Activated CD4-positive, alpha-beta T cell treated with anti-CD3 and anti-CD28 coated beads, Interleukin-2, amount 10 ng/mL, durations not matched to agents 7 days and 5 days (primary cell): Measurements from ENCODE around the gene MTCH2. TPM values are rescaled to one million over a fixed set of nuclear protein-coding genes. Genes with fewer than 3 reads are reported as not detected.

Experiments used
- CTCF ChIA-PET: fragments of 350-600 bp; sonication (Branson Sonifier 250); formaldehyde crosslinking; loops from one replicate; lab custom pipeline; 2021; ENCODE audit warnings: antibody characterized with exemption; lab: Charles Lee
- POLR2A ChIA-PET: fragments of 350-600 bp; sonication (Branson Sonifier 250); formaldehyde crosslinking; loops from one replicate; lab custom pipeline; 2021; ENCODE audit warnings: antibody characterized with exemption; lab: Charles Lee
- DNase-seq: peaks from one replicate; pipeline ENCODE4 v3.0.0-alpha.2; 2020
- H3K27ac Mint-ChIP-seq: one replicate; pipeline ENCODE4 v1.8.0; 2021; ENCODE audit warnings: mild to moderate bottlenecking, moderate library complexity, mixed read lengths
- H3K27me3 Mint-ChIP-seq: one replicate; pipeline ENCODE4 v1.8.0; 2021; ENCODE audit warnings: mixed read lengths
- H3K36me3 Mint-ChIP-seq: one replicate; pipeline ENCODE4 v1.8.0; 2021; ENCODE audit warnings: low read depth, mixed read lengths
- H3K4me1 Mint-ChIP-seq: one replicate; pipeline ENCODE4 v1.8.0; 2021; ENCODE audit warnings: mixed read lengths
- H3K4me3 Mint-ChIP-seq: one replicate; pipeline ENCODE4 v1.8.0; 2021; ENCODE audit warnings: mild to moderate bottlenecking, moderate library complexity, mixed read lengths
- H3K9me3 Mint-ChIP-seq: one replicate; pipeline ENCODE4 v1.8.0; 2021; ENCODE audit warnings: mixed read lengths
- total RNA-seq, 2 experiments: library from RNA; stranded (reverse); gene quantifications; one replicate each; pipeline ENCODE4 v1.2.3, GENCODE V29; 2021

The MTCH2 gene
- total RNA-seq, 2 experiments from 2014 or later, result 76.6 to 89.4 TPM

DNA sequence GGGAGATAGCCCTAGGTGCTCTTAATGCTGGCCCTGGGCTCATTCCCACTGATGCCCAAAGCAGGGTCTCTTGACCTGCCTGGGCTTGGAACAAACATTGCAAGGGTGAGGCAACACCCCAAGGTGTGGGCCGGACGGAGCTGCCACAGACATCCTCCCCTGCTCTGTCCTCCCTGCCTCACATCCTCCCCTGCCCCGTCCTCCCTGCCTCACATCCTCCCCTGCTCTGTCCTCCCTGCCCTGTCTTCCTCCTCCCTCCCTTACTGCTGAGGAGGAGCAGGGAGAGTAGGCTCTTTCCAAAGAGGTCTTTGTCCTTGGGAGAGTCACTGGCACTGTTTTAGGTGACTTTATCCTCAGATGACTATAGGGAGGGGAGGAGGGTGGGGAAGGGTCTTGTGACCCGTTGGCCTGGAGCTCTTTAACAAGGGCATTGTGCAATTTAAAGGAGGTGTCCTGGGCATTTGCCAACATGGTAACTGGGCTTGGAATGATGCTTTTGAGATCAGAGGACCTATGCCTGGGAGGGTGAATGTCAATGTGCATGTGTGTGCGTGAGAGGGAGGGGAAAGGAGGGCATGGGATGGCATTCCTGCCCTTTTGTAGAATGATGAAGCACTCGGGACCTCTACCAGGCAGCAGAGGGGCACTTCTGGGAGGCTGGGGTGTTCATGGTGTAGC, 55.2 kb downstream of the MTCH2 start:
- no peaks in the 10 kb centered on the region for H3K9me3 Mint-ChIP-seq
- no peak overlapping the region for H3K27ac Mint-ChIP-seq
- peaks cover 16% of the 10 kb centered on the region for H3K36me3 Mint-ChIP-seq
- H3K27me3 Mint-ChIP-seq, result peaks cover under 1% of the 10 kb centered on the region
- ChIA-PET CTCF (interaction anchor here (0.5 to 1.0 kb wide), 2 partner anchors 9 to 21 kb away, joined by 3 read pairs; partner anchors contain the start of genes KBTBD4 and NDUFS3), POLR2A (no interaction called here)
- DNase-seq, result no peak
- peaks cover 5% of the 10 kb centered on the region for H3K4me1 Mint-ChIP-seq
- no peak overlapping the region for H3K4me3 Mint-ChIP-seq

DNA sequence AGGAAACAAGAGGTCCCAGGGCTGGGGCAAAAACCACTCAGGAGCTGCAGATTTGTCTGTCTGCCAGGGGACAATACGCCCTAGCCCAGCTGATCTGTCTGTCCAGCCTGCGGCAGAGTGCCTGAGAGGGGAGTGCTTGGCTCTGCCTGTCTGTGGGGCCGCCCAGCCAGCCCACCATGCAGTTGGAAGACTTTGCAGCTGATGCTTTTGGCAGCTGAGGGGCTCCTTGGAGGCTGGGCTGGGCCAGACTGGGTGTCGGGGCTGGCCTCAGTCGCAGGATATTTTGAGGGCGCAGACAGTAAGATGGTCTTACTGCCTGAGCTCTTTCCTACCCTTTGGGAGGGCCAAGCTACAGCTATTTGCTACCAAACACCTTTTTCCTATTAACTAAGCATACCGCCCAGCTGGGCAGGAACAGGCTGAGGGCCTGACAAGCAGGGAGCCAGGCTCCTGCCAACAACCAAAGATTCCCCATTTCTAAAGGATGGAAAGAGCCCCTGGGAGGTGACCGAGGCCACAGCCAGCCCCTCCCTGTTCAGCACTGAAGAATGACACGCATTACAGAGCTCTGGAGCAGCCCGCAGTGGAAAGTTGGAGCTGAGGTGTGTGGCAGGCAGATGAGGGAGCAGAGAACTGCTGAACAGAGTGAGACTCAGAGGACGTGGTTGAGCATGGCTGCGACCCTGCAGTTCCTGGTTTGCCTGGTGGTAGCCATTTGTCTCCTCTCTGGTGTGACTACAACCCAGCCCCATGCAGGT, 56.1 kb downstream of the MTCH2 start, which contains the start of gene FAM180B:
Gene FAM180B, plus strand, starts transcription at position 581 of the 758 bp plus-strand sequence. Its CDS starts 91 bp downstream, at position 672.
- peaks cover 24% of the 10 kb centered on the region for H3K36me3 Mint-ChIP-seq
- no peaks in the 10 kb centered on the region for H3K9me3 Mint-ChIP-seq
- ChIA-PET POLR2A (no interaction called here), CTCF (interaction anchor here (0.5 kb wide), 1 partner anchor 22 kb away, joined by 3 read pairs; no protein-coding TSS in a partner anchor)
- peaks cover 2% of the 10 kb centered on the region for H3K4me1 Mint-ChIP-seq
- no peak within 1 kb of the TSS for H3K27ac Mint-ChIP-seq
- no peak within 1 kb of the TSS for H3K4me3 Mint-ChIP-seq
- no peaks in the 10 kb centered on the region for H3K27me3 Mint-ChIP-seq
- no peak for DNase-seq

DNA sequence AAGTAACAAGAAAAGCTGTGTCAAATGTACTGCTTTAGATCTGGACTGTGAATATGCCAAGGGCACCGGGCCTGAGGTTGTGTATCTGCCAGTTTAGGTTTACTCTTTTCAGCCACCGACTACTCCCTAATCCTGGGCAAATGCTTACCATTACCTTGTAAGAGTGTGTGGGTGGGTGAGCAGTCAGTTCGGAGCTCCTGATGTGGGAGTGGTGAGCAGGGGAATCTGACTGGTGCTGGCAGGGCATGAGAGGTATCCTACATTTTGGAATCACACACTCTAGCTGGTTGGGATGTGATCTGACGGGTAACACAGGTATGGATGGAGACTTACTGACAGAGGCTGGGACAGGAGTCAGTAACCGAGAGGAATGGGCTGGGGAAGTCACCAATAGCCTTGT, 58.5 kb downstream of the MTCH2 start:
- CTCF ChIA-PET, result interaction anchor here (0.5 to 0.7 kb wide), 3 partner anchors 46 to 98 kb away, joined by 3 to 4 read pairs (median 3); no protein-coding TSS in a partner anchor
- Mint-ChIP-seq H3K36me3 (peaks cover 29% of the 10 kb centered on the region), H3K27ac (no peak overlapping the region), H3K4me3 (no peak overlapping the region), H3K9me3 (no peaks in the 10 kb centered on the region), H3K27me3 (no peaks in the 10 kb centered on the region), H3K4me1 (peaks cover 18% of the 10 kb centered on the region)
- POLR2A ChIA-PET, result no interaction called here
- DNase-seq, result no peak

DNA sequence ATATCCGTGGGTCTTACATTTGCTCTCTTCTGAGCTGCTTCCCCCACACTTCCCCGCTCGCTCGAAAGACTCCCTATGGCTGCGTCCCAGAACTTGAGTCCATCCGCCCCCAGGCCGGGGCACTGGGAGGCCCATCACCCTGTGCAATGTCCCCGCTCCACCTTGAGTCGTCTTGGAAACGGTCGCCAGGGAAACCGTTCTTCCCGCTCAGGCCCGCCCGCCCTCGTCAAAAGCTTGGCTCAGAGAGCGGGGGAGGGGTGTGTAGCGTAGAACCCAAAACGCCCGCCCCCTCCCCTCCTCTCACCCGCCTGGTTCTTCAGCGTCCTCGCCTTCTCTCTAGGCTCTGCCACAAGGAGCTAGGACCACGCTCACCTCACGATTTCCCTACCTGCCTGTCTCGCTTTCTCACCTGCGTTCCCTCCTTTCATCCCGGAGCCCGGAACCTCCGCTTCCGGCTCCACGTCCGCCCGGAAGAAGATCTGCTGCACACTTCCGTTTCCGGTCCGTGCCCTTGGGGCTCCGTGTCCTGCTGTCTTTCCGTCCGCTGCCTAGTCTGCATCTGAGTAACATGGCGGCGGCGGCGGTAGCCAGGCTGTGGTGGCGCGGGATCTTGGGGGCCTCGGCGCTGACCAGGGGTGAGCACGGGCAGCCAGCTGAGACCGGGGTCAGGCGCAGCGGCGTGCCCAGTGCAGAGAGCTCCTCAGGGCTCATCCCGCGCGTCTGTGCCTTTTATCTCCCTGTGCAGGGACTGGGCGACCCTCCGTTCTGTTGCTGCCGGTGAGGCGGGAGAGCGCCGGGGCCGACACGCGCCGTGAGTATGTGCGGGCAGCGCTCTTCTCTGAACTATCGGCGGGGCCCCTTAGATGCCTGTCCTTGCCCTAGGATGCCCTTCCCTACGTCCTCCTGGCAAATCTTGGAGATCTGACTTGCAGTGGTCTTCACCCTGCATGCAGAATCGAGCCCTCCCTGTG, 63.5 kb downstream of the MTCH2 start, which contains the start of the genes KBTBD4 and NDUFS3:
Gene KBTBD4, minus strand, starts transcription at position 447 of the 971 bp plus-strand sequence. Its CDS starts 19 bp downstream, at position 428.
Gene NDUFS3, plus strand, starts transcription at position 551 of the 971 bp plus-strand sequence. Its CDS starts 18 bp downstream, at position 569.
- Mint-ChIP-seq H3K9me3 (no peaks in the 10 kb centered on the region), H3K27me3 (no peaks in the 10 kb centered on the region), H3K27ac (peak within 1 kb of the TSS; percentile 99), H3K4me3 (peak within 1 kb of the TSS; percentile 94), H3K4me1 (peaks cover 37% of the 10 kb centered on the region), H3K36me3 (peaks cover 50% of the 10 kb centered on the region)
- DNase-seq, result peak; percentile 90
- ChIA-PET CTCF (interaction anchor here (0.9 to 3.8 kb wide), 5 partner anchors 8 to 137 kb away, joined by 3 to 18 read pairs (median 4); partner anchors contain the start of genes AGBL2 and CELF1), POLR2A (interaction anchor here (0.9 kb wide), 1 partner anchor 12 kb away, joined by 3 read pairs; no protein-coding TSS in a partner anchor)

DNA sequence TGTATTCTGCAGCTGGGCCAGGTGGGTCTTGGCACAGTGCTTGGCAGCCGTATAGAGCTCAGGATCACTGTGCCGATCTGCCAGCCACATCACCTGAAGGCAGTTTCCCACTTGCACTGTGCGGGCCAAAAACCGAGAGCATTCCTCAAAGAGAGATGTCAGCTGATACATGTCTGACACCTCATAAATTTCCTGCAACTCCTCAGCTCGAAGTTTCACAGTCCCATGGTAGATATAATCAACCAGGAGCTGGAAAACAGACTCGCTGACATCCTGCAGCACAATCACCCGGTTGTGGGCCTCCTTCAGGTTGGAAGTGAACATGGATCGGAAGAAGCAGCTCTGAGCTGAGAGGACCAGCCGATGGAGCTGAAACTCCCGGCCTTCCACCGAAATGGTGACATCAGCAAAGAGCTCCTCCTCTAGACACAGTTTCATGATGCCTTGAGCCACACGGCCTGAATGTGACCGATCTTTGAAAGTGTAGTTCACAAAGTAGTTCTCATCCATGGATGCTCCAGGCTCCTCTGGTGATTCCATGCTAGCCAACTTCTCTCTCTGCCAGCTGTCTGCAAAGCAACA, 64.8 kb downstream of the MTCH2 start:
- H3K36me3 Mint-ChIP-seq, result peaks cover 54% of the 10 kb centered on the region

DNA sequence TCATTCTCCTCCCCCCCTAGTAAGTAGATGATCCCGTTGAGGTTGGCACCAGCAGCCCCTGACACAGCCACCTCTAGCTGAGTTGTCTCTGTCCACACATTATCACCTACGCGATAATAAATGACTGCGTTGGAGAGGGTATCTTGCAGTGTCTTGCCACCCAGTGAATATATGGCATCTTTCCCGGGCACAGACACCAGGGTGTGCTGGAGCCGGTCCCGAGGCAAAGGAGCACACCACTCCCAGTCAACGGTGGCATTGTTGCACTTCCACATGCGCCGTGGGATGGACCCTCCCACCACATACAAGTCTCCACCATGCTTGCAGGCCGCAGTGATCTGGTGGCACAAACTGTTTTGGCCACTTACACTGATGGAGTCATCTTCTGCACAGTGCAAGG, 69.0 kb downstream of the MTCH2 start:
- H3K36me3 Mint-ChIP-seq, result peaks cover 57% of the 10 kb centered on the region
- no peaks in the 10 kb centered on the region for H3K27me3 Mint-ChIP-seq

More for the DNA sequence above, 64.8 kb downstream of the MTCH2 start:
- CTCF ChIA-PET, result interaction anchor here (0.5 to 3.8 kb wide), 4 partner anchors 9 to 41 kb away, joined by 3 to 18 read pairs (median 6); partner anchors contain the start of genes CELF1 and PTPMT1
- H3K27ac Mint-ChIP-seq, result peak overlapping the region; percentile 99
- peaks cover 38% of the 10 kb centered on the region for H3K4me1 Mint-ChIP-seq
- H3K4me3 Mint-ChIP-seq, result peak overlapping the region; percentile 94
- DNase-seq, result no peak
- no peaks in the 10 kb centered on the region for H3K9me3 Mint-ChIP-seq
- no peaks in the 10 kb centered on the region for H3K27me3 Mint-ChIP-seq
- POLR2A ChIA-PET, result interaction anchor here (0.6 to 1.1 kb wide), 3 partner anchors 11 to 43 kb away, joined by 3 read pairs; no protein-coding TSS in a partner anchor

DNA sequence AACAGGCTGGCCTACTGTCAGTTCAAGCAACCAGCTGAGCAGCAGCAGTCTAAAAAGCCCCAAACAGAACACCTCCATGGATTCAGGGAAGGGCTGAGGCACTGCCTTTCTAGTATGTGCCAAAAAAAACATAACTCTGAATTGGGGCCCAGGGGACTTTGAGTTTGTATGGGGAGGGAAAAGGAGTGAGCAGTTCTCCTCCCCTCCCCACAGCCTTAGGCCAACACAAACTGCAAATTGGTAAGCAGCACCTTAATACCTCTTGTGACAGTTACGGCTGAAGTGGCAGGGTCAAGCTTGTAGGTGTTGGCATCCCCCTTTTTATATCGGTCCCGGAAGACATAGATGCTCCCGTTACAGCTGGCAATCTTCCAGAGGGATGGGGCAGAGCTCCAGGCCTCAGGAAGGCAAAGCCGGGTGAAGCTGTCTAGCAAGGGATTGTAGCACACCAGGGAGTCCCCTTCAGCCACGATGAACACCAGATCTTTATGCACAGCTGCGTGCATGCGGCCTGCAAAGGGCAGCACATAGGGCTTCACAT, 69.6 kb downstream of the MTCH2 start:
- CTCF ChIA-PET, result interaction anchor here (0.5 to 1.4 kb wide), 2 partner anchors 16 to 293 kb away, joined by 3 to 6 read pairs; no protein-coding TSS in a partner anchor
- Mint-ChIP-seq H3K27me3 (no peaks in the 10 kb centered on the region), H3K27ac (no peak overlapping the region), H3K9me3 (no peaks in the 10 kb centered on the region), H3K4me3 (no peak overlapping the region), H3K36me3 (peaks cover 56% of the 10 kb centered on the region), H3K4me1 (peaks cover 18% of the 10 kb centered on the region)
- POLR2A ChIA-PET, result interaction anchor here (0.6 kb wide), 1 partner anchor 1002 kb away, joined by 3 read pairs; no protein-coding TSS in a partner anchor
- no peak for DNase-seq

More for the DNA sequence above, 69.0 kb downstream of the MTCH2 start:
- no peak overlapping the region for H3K27ac Mint-ChIP-seq
- DNase-seq, result no peak
- H3K4me1 Mint-ChIP-seq, result peaks cover 22% of the 10 kb centered on the region
- H3K4me3 Mint-ChIP-seq, result no peak overlapping the region
- POLR2A ChIA-PET, result no interaction called here
- H3K9me3 Mint-ChIP-seq, result no peaks in the 10 kb centered on the region
- CTCF ChIA-PET, result interaction anchor here (1.4 kb wide), 1 partner anchor 17 kb away, joined by 3 read pairs; no protein-coding TSS in a partner anchor

DNA sequence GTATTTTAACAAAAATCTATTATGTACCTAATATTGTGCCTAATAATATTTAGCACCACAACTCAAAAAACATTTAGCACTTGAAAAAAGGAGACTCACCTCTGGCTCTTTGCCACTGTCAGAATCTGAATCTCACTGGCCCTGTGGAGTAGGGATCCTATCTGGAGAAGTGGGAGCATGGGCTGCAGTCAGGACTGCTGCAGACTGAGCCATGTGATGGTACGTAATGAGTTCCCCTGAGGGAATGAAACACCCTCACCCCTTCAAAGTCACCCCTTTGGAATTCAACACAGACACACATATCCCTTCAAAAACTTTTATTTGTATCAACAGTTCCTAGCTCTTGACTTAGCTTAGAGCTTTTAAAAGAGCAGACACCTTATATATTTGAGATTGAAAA, 70.5 kb downstream of the MTCH2 start:
- CTCF ChIA-PET, result interaction anchor here (1.3 to 1.4 kb wide), 2 partner anchors 15 to 17 kb away, joined by 3 read pairs; no protein-coding TSS in a partner anchor
- POLR2A ChIA-PET, result no interaction called here

DNA sequence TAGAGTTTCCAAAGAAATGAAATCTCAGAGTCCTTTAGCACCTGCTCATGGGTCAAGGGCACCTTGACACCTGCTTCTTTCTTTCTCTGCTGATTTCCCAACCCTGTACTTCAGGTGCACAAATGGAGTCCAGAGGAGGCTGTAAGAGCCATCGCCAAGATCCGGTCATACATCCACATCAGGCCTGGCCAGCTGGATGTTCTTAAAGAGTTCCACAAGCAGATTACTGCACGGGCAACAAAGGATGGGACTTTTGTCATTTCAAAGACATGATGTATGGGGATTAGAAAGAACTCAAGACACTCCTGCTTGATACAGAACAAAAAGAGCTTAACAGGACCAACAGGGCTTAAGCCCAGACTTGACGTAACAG, 71.0 kb downstream of the MTCH2 start:
- H3K4me3 Mint-ChIP-seq, result no peak overlapping the region
- no peaks in the 10 kb centered on the region for H3K27me3 Mint-ChIP-seq
- peaks cover 16% of the 10 kb centered on the region for H3K4me1 Mint-ChIP-seq
- no peak for DNase-seq
- H3K36me3 Mint-ChIP-seq, result peaks cover 47% of the 10 kb centered on the region
- H3K9me3 Mint-ChIP-seq, result no peaks in the 10 kb centered on the region
- H3K27ac Mint-ChIP-seq, result no peak overlapping the region
- POLR2A ChIA-PET, result no interaction called here
- CTCF ChIA-PET, result interaction anchor here (1.3 kb wide), 1 partner anchor 16 kb away, joined by 3 read pairs; no protein-coding TSS in a partner anchor

More for the DNA sequence above, 70.5 kb downstream of the MTCH2 start:
- H3K27me3 Mint-ChIP-seq, result no peaks in the 10 kb centered on the region
- H3K4me3 Mint-ChIP-seq, result no peak overlapping the region
- peaks cover 11% of the 10 kb centered on the region for H3K4me1 Mint-ChIP-seq
- H3K36me3 Mint-ChIP-seq, result peaks cover 50% of the 10 kb centered on the region
- no peak for DNase-seq
- H3K9me3 Mint-ChIP-seq, result no peaks in the 10 kb centered on the region
- no peak overlapping the region for H3K27ac Mint-ChIP-seq

DNA sequence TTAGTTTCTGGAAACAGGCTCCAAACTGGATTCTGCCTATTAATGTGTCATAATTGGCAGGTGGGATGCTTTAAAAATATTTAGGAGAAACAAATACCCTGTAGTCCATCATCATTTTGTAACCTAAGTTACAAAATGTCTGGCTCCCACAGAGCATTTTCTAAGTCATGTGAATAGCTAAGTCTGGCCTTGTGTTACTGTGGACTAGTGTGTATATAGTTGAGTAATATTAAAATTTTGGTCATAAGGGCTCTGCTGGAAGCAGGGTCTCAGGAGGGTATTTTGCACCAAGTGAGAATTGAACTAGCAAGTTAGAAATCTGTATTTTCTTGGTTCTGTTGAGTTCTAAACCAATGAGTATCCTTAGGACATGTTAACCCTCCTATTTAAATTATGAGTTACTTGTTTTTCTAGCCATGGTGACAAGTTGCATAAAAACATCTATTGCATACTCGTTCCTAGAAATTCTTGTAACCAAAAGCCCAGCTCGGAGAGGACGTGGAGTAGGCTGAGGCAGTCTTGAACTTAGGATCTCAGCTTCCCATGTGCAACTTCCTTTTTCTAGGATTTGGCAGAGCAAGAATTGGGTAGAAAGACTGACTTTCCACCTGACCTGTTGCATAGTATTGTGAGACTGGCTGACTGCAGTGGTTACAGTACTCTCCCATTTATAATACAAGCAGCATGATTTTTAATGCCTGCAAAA, 71.6 kb downstream of the MTCH2 start:
- H3K27me3 Mint-ChIP-seq, result no peaks in the 10 kb centered on the region
- no peak overlapping the region for H3K27ac Mint-ChIP-seq
- no peak for DNase-seq
- no peak overlapping the region for H3K4me3 Mint-ChIP-seq
- no peaks in the 10 kb centered on the region for H3K9me3 Mint-ChIP-seq
- CTCF ChIA-PET, result interaction anchor here (0.6 to 1.8 kb wide), 3 partner anchors 10 to 654 kb away, joined by 3 to 6 read pairs (median 3); no protein-coding TSS in a partner anchor
- H3K4me1 Mint-ChIP-seq, result peaks cover 20% of the 10 kb centered on the region
- peaks cover 45% of the 10 kb centered on the region for H3K36me3 Mint-ChIP-seq
- POLR2A ChIA-PET, result no interaction called here
